NB4 (cell line): ENCODE results near the gene CTSV.
"Not testable (repeated sequence)": the region's sequence is repeated elsewhere in the genome, so short reads cannot be mapped to it uniquely, and the experiment has no call there.

Experiments
- DNase-seq: peaks from one replicate; pipeline ENCODE4 v3.0.0; 2010; ENCODE audit warnings: low read depth
- H3K4me3 ChIP-seq: one replicate; pipeline ENCODE4 v1.5.1; 2011; ENCODE audit warnings: mild to moderate bottlenecking, low read depth, low read length, moderate library complexity
- CTCF ChIP-seq: IDR thresholded peaks from one replicate; pipeline ENCODE4 v1.5.1; 2012; ENCODE audit warnings: low read depth, low read length
- MAX ChIP-seq: IDR thresholded peaks from 2 replicates; pipeline ENCODE4 v1.6.1; 2011; ENCODE audit warnings: low read depth, low read length
- MYC ChIP-seq: IDR thresholded peaks from 2 replicates; pipeline ENCODE4 v1.6.1; 2011; ENCODE audit warnings: low read depth, low read length
- POLR2A ChIP-seq: IDR thresholded peaks from 2 replicates; pipeline ENCODE4 v1.6.1; 2011; ENCODE audit warnings: mild to moderate bottlenecking; ENCODE audit not compliant: insufficient read length; ENCODE audit errors: extremely low read depth

Gene CTSV

GRCh38 chr9:97059626-97060025 lies 20.7 kb upstream of the CTSV start:
- no peak for DNase-seq
- TF ChIP-seq POLR2A (no peak), MYC (no peak), CTCF (no peak), MAX (no peak)
- H3K4me3 ChIP-seq: no peak overlapping the region

DNA sequence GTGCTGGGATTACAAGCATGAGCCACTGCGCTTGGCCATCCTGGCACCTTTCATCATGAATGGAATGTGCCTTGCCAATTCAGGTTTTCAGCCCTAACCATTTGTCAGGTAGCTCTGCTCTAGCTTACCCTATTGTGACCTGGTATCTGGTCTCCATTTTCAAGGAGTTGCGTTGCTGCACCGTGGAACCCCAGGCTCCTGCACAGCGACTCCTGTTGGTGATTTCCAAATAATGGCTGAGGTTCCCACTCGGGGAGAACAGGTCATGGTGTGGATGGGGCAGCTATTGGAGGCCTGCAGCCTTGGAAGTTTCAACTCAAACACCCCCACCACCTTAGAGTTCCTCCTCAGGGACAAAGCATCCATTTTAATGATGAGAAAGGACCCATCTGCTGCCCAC lies 18.7 kb upstream of the CTSV start:
- TF ChIP-seq POLR2A (no peak), MAX (no peak), CTCF (no peak), MYC (no peak)
- H3K4me3 ChIP-seq: no peak overlapping the region
- no peak for DNase-seq

GRCh38 chr9:97055891-97056290 lies 16.9 kb upstream of the CTSV start:
- not testable (repeated sequence) for DNase-seq, H3K4me3 ChIP-seq

- no peak for TF ChIP-seq MAX
- TF ChIP-seq MYC: no peak
- no peak for TF ChIP-seq POLR2A
- TF ChIP-seq CTCF: no peak
- no peak overlapping the region for H3K4me3 ChIP-seq
- no peak for DNase-seq
These were observed 14.8 kb upstream of the CTSV start for GRCh38 chr9:97053717-97054116.

DNA sequence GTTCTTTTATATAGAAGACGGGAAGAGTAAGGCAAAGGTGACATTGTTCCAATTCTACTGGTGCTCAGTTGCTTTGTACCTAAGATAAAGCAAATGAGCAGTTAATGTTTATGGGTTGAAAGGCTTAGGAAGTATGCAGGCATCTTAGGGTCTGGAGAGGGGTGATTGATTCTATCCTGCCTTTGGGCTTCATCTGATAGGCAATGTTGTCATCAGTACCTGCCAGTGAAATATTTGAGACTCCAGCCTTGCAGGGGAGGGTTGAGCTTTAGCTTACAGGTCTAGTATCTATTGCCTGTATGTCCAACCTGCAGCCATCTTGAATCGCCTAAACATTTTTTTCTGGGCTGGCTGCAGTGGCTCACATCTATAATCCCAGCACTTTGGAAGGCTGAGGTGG lies 13.8 kb upstream of the CTSV start:
- TF ChIP-seq POLR2A: no peak
- DNase-seq: no peak
- no peak overlapping the region for H3K4me3 ChIP-seq

DNA sequence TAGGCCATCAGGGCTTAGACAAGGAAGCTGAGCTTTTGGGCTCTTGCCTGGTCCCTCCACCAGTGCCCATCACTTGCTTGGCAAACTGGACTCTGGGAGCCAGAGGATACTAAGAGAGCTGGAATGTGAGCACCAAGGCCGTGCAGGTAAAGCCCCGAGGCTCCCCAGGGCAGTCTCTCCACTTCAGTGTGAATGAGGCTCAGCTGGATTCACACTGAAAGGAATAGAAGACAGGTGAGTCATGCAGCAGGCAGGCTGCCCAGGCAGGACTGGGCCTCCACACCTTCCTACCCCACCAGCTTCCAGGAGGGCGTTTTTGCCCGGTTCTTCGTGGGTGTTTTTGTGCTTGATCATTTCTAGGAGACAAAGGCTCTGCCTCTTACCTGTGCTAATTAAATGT lies 7.3 kb upstream of the CTSV start:
- TF ChIP-seq MYC (no peak), POLR2A (no peak), CTCF (no peak), MAX (no peak)
- no peak for DNase-seq
- H3K4me3 ChIP-seq: no peak overlapping the region

- DNase-seq: no peak
- no peak overlapping the region for H3K4me3 ChIP-seq
- TF ChIP-seq CTCF (no peak), MAX (no peak), POLR2A (no peak), MYC (no peak)
These were observed 6.4 kb upstream of the CTSV start for GRCh38 chr9:97045300-97045699.
